Mucosa of rectum (tissue), 2 donors: ENCODE results near the gene APH1B.

Experiments
- H3K27ac ChIP-seq, 2 donors: one replicate each; pipeline ENCODE4 v1.7.0; 2013; ENCODE audit warnings: inconsistent platforms in 2 of 2, low read depth in 2 of 2, low read length in 2 of 2
- H3K27me3 ChIP-seq, 2 donors: one replicate each; pipeline ENCODE4 v1.7.0; 2013; ENCODE audit warnings: low read length in 2 of 2; ENCODE audit not compliant: control insufficient read depth in 2 of 2, insufficient read depth in 2 of 2
- H3K36me3 ChIP-seq, 2 donors: one replicate each; pipeline ENCODE4 v1.7.0; 2013; ENCODE audit warnings: low read length in 2 of 2; ENCODE audit not compliant: control insufficient read depth in 2 of 2, insufficient read depth in 2 of 2
- H3K4me1 ChIP-seq, 2 donors: one replicate each; pipeline ENCODE4 v1.7.0; 2013; ENCODE audit warnings: low read length in 2 of 2, mild to moderate bottlenecking in 1 of 2; ENCODE audit not compliant: control insufficient read depth in 2 of 2, insufficient read depth in 2 of 2
- H3K4me3 ChIP-seq, 2 donors: one replicate each; pipeline ENCODE4 v1.7.0; 2013; ENCODE audit warnings: low read length in 2 of 2
- H3K9ac ChIP-seq, 2 donors: one replicate each; pipeline ENCODE4 v1.7.0; 2013; ENCODE audit warnings: low read length in 2 of 2, low read depth in 1 of 2, mild to moderate bottlenecking in 1 of 2
- H3K9me3 ChIP-seq, 2 donors: one replicate each; pipeline ENCODE4 v1.7.0; 2013; ENCODE audit warnings: low read length in 2 of 2; ENCODE audit not compliant: control insufficient read depth in 2 of 2
- donor health status: healthy.
- donor health status: Normal muscosa, but diverticular disease.

Gene APH1B

DNA sequence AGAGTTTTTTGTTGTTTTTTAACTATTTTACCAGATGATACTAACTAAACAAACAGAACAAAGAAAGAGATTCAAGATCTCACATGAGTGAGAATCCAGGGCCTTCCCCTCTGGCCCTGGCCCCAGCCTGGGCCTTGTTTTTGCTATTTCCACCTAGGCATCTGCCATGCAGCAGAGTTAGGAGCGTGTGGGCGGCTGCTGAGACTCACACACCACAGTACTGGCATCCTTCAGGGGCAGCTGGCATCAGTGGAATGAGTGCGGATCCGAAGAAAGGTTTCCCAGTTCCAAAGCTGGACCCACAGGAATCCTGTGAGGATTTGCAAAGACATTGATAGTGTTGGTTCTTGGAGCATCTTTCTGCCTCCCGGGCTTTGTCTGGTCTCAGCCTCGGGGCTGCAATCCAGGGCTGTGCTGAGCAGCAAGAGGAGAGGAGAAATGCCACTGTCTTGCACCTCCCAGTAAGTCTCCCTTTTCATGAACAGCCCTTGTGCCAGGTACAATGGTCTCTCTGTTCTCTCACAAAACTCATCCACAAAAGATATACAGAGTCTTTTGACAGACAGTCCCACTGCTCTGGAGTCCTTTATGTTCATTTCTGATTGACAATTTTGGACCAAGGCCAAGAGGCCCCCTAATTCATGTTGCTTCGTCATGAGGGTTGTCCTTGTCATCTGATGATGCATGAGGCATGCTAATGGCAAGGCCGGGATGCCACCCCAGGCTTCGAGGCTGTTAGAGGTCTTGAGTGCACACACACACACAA, 46.6 kb downstream of the APH1B start:
- Histone ChIP-seq H3K36me3 (peaks cover 19 to 20% of the 10 kb centered on the region in 2 donors), H3K27ac (no peak overlapping the region), H3K27me3 (no peaks in the 10 kb centered on the region), H3K4me1 (peaks cover 0 to 7% of the 10 kb centered on the region in 2 donors), H3K4me3 (no peak overlapping the region), H3K9me3 (no peaks in the 10 kb centered on the region), H3K9ac (no peak overlapping the region)

DNA sequence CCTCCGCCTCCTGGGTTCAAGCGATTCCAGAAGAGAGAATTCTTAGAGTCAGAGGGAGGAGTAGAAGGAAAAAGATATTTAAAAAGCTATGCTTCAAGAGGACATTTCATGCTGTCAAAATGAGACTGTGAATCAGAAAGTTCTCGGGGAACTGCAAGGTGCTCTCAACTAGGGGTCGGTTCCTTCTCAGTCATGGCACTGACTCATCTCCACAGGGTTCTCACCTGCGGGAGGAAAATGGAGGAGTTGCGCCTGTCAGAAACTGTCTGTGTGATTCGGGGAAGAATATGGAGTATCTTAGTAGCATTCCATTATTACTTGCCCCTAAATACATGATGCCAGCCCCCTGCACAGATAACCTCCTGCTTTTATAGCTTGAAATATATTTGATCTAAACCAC, 47.4 kb downstream of the APH1B start:
- Histone ChIP-seq H3K27ac (no peak overlapping the region), H3K9ac (no peak overlapping the region), H3K4me1 (peaks cover 0 to 6% of the 10 kb centered on the region in 2 donors), H3K36me3 (peaks cover 22 to 24% of the 10 kb centered on the region in 2 donors), H3K4me3 (no peak overlapping the region), H3K27me3 (no peaks in the 10 kb centered on the region), H3K9me3 (no peaks in the 10 kb centered on the region)

DNA sequence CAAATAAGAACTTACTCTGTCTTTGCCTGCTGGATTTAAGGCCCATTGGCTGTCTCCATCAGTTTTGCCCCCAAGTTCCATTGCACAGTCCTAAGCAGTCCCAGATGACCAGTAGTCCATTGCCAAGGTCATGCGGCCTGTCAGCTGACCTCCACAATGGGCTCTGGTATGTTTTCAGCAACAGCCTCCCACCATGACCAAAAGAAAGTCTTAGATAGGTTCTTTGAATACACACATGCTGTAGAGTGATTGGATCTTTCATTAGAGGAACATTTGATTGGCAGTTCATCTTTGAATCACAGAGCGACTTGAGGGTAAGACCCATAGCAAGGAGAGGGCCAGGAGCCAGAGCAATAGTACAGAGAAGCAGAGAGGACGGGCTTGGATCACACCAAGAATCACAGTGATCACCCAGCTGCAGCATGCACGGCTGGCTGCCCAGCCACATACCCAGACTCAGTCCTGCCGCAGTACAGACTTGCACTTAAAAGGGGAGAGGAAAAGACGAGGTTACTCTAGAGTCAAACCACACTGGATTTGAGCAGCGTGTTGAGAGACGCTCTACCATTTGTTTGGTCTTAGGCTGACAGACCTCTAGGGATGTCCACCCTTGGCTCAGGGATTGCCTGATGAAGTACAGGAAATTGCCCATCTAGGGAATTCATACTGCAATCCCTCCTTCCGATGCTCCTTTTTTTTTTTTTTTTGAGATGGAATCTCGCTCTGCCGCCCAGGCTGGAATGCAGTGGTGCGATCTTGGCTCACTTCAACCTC, 50.4 kb downstream of the APH1B start:
- Histone ChIP-seq H3K4me1 (no peaks in the 10 kb centered on the region), H3K9ac (no peak overlapping the region), H3K36me3 (peaks cover 32 to 44% of the 10 kb centered on the region in 2 donors), H3K27ac (no peak overlapping the region), H3K9me3 (no peaks in the 10 kb centered on the region), H3K4me3 (no peak overlapping the region), H3K27me3 (no peaks in the 10 kb centered on the region)

DNA sequence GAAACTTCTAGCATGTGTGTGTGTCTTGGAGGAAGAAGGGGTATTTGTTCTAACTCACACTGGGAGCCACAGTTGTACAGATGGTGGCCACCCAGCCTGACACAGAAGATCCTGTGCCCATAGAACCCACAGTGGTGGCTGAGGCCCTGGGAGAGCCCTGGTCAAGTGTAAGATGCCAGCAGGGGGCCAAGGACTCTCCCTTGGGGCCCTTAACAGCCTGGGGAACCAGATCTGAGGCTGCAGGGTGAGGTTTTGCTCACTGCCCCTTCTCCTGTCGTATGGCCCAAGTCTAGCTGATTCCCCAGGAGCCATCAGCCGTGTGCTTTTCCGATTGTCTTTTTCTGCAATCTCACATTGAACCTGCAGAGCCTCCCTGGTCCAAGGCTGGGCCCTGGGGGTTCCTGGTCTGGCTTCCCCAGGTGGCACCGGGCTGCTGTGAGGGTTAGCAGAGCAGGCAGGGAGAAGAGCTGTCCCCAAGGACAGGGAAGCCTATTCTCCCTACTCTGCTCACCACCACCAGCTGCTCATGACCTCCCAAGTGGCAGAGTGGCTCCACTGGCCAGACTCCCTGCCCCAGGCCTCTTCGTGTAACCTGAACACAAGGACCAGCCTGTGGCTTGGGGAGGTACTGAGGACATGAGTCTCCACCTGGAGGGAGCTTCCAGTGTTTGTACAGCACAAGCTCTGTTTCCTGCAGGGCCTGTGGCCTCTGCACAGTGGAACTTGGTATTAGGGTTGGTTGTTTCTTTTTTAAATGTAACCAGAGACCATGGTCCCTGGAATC, 52.4 kb downstream of the APH1B start:
- Histone ChIP-seq H3K9ac (no peak overlapping the region), H3K36me3 (peaks cover 34 to 46% of the 10 kb centered on the region in 2 donors), H3K4me1 (no peaks in the 10 kb centered on the region), H3K4me3 (no peak overlapping the region), H3K27me3 (no peaks in the 10 kb centered on the region), H3K27ac (no peak overlapping the region), H3K9me3 (no peaks in the 10 kb centered on the region)

DNA sequence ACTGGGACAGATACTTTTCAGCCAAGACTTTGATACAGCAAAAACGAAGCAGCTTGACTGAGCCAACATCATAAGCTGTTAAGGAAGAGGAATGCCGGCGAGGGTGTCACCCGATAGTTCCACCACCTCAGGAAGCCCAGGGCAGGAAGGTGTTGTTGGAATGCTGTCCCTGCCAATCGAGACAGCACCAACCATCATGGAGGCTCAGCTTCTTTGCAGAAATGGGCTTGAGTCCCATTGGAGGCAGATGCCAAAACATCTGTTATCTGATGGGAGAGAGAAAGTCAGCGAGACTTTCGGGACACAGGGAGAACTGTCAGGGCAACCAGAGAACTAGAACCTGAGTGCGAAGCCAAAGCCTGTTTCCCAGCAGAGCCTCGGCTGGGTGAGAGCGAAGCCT, 53.5 kb downstream of the APH1B start:
- H3K36me3 ChIP-seq = peaks cover 35 to 45% of the 10 kb centered on the region in 2 donors

DNA sequence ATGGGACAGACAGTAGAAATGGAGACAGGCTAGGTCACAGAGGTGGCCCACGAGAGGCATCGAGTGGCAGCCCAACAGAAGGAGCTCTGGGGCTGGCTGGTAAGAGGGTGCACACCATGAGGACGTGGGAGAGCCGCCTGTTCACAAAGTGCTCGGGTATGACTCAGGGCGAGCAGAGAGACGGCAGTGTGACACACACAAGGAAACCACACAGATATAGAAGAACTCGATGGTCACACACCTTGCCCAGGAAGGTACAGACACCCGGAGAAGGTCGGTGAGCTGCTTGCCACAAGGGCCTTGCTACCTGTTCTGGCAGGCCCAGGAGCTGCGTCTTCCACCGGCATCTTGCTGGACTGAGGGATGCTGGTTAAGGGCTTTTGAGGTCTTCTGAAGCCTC, 54.1 kb downstream of the APH1B start:
- Histone ChIP-seq H3K4me1 (no peaks in the 10 kb centered on the region), H3K9me3 (no peaks in the 10 kb centered on the region), H3K36me3 (peaks cover 35 to 47% of the 10 kb centered on the region in 2 donors), H3K27ac (no peak overlapping the region), H3K9ac (no peak overlapping the region), H3K4me3 (no peak overlapping the region), H3K27me3 (no peaks in the 10 kb centered on the region)

More for the DNA sequence above, 53.5 kb downstream of the APH1B start:
- no peaks in the 10 kb centered on the region for H3K4me1 ChIP-seq
- no peak overlapping the region for H3K4me3 ChIP-seq
- no peaks in the 10 kb centered on the region for H3K9me3 ChIP-seq
- no peak overlapping the region for H3K9ac ChIP-seq
- H3K27me3 ChIP-seq = no peaks in the 10 kb centered on the region
- H3K27ac ChIP-seq = no peak overlapping the region

DNA sequence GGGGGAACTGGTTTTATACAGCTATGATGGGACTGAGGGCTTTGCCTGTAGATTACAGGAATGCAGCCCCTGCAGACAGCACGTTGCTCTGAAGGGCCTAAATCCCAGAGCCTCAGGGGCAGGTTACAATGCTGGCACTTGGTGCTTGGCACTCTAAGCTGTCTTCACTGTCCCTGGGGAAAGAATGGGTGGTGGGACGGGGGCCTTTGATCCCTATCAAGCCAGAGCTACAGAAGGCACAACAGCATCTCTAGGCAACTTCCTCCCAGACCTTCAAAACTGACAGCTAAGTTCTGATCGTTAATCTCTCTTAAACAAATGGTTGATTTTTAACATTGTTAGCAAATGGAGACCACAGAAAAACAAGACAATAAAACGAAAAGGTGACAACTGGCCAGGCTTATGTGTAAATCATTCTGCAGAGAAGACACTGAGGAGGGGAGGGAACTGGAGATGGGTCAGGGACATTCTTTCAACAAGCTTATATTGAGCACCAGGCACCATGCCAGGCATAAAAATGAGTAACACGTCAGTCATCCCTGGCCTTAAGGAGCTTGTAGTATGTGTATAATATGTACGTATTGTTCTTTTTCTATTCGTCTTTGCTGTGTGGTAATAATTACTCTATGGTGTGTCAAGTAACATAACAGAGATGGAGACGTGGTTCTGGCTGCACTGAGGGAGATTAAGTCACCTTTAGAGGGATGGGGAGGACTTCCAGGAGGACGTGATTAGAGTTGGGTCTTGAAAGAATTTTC, 55.1 kb downstream of the APH1B start:
- Histone ChIP-seq H3K27me3 (no peaks in the 10 kb centered on the region), H3K4me3 (no peak overlapping the region), H3K9me3 (no peaks in the 10 kb centered on the region), H3K4me1 (no peaks in the 10 kb centered on the region), H3K27ac (no peak overlapping the region), H3K36me3 (peaks cover 38 to 48% of the 10 kb centered on the region in 2 donors), H3K9ac (no peak overlapping the region)

DNA sequence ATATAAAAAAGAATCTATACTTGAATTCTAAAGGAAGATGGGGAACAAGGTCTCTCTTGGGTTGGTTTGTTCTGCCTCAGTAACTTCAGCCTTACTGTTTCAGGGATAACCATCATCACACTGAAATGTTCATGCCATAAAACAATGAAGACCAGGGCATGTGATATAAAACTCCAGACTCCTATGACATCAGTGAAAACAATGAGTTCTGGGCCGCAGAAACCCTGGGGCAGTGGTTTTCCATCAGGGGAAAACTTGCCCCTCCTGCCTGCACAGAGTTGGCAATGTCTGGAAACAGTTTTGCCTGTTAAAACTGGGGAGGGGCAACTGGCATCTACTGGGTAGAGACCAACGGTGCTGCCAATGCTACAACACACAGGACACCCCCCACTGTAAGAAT, 57.4 kb downstream of the APH1B start:
- no peaks in the 10 kb centered on the region for H3K4me1 ChIP-seq
- H3K27ac ChIP-seq = no peak overlapping the region
- no peaks in the 10 kb centered on the region for H3K9me3 ChIP-seq
- H3K9ac ChIP-seq = no peak overlapping the region
- H3K27me3 ChIP-seq = no peaks in the 10 kb centered on the region
- peaks cover 51 to 63% of the 10 kb centered on the region in 2 donors for H3K36me3 ChIP-seq
- no peak overlapping the region for H3K4me3 ChIP-seq

DNA sequence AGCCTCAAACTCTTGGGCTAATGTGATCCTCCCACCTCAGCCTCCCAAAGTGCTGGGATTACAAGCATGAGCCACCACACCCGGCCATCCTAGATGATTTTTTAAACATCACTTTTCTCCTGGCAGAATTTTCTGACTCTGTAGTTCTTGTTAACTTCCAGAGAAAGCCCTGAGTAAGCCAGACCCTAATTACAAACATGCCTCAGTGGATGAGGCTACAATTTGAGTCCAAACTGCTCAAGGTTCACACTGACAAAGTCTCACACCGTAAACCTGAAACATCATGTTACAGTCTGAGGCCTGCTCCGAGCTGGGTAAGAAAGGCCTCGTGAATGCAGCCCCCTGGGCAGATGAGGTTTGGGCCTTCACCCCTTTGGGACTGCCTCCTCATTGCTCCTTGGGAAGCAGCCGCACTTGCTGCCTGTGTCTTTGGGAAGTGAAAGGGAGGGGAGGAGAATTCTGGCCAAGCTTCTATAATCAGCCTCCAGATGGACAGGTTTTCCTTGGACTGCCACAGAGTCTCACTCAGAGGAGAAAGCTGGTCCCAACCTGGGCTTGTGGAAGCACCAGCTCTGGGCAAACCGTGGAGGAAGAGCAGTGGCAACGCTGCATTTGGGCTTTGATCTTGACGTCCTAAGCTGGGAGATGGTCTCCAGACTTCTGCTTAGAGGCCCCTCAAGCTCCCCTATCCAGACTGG, 58.3 kb downstream of the APH1B start:
- H3K4me1 ChIP-seq = no peaks in the 10 kb centered on the region
- H3K4me3 ChIP-seq = no peak overlapping the region
- no peaks in the 10 kb centered on the region for H3K9me3 ChIP-seq
- H3K27ac ChIP-seq = no peak overlapping the region
- H3K27me3 ChIP-seq = peaks cover 0 to 2% of the 10 kb centered on the region in 2 donors
- H3K9ac ChIP-seq = no peak overlapping the region
- H3K36me3 ChIP-seq = peaks cover 55 to 69% of the 10 kb centered on the region in 2 donors
